ENCODE results near the gene PRPF40B. TPM values are rescaled to one million over a fixed set of nuclear protein-coding genes. Genes with fewer than 3 reads are reported as not detected.

The PRPF40B gene
- total and polyA plus RNA-seq, 9 of the 15 experiments (the other 6 are each of a cell fraction or from before 2014, with no cell fraction given) = 0.55 to 10.6 (median 4.8) TPM

DNA sequence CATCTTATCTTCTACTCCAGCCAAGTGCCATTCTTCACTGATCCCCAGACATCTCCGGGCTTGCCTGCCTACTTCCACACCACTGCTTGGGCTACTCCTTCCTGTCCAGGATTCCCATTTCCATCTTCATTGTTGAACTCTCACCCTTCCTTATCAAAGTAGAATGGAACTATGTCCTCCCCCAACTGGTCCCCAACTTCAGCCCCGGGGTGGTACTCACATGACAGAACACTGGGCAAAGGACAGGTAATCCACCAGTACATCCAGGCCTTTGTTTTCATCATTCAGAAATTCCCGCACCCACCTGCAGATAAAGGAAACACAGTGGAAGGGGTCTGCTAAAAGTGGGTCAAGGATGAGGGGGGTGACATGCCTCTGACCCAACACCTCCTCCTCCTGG lies 38.4 kb downstream of the PRPF40B start:
- Histone ChIP-seq H4K20me1 (replicated peaks; ENCODE audit: control insufficient read depth, insufficient read depth, low read length) (no peaks in the 10 kb centered on the region), H3K27me3 (ENCODE audit: control insufficient read depth in 2 of 2, insufficient read depth in 2 of 2, low read length in 2 of 2) (no peaks in the 10 kb centered on the region), H3K9me3 (replicated peaks; ENCODE audit: control insufficient read depth, insufficient read depth, low read depth, low read length) (no peaks in the 10 kb centered on the region), H3K9ac (ENCODE audit: insufficient read depth in 1 of 2, low read depth in 2 of 2, low read length in 2 of 2) (no peak overlapping the region), H3K79me2 (ENCODE audit: control insufficient read depth, insufficient read depth, low read length) (no peaks in the 10 kb centered on the region), H2AFZ (ENCODE audit: low read depth, low read length) (no peak overlapping the region), H3K36me3 (ENCODE audit: control insufficient read depth, insufficient read depth, low read length) (peaks cover 10% of the 10 kb centered on the region; the same call in 1 of the 3 replicates), H3K4me1 (replicated peaks in 1 of 2; ENCODE audit: control insufficient read depth in 2 of 2, insufficient read depth in 2 of 2, low read length in 2 of 2) (peaks cover 13 to 26% of the 10 kb centered on the region in 2 experiments; a peak in 4 of 5 replicates), H3K9me1 (ENCODE audit: control insufficient read depth, insufficient read depth, low read length) (no peaks in the 10 kb centered on the region), H3K4me3 (no peak overlapping the region), H3K4me2 (ENCODE audit: insufficient read depth, low read length) (no peak overlapping the region), H3K27ac (ENCODE audit: extremely low read depth, low read depth, low read length) (no peak overlapping the region)
- ATAC-seq (no peak), DNase-seq (ENCODE audit: extremely low read depth in 1 of 4, low spot score in 3 of 4) (no peak), FAIRE-seq (no peak)
- WGBS (ENCODE audit: insufficient coverage, low coverage, missing lambda C conversion rate) = 88% methylated on average over 3 of the region's 3 CpGs
- in situ Hi-C loops (cut with MboI) = no loop called here
- no TSS peak for BruUV-seq (replicated peaks)
- ChIA-PET CTCF (ENCODE audit: low intra/inter-chr PET ratio) (no interaction called here), POLR2A (interaction anchor here (0.7 kb wide), 1 partner anchor 54 kb away, joined by 3 read pairs; no protein-coding TSS in a partner anchor)
- intact Hi-C loops (cut with micrococcal nuclease) = no loop called here
- TF ChIP-seq POLR2AphosphoS5 (IDR thresholded peaks at IDR 0.05; ENCODE audit: control insufficient read depth, insufficient read depth, low read depth, low read length) (no peak), HLTF (IDR thresholded peaks at IDR 0.05) (no peak), ZNF134 (CRISPR knock-in tag; conservative IDR thresholded peaks at IDR 0.05) (no peak), XRCC4 (IDR thresholded peaks at IDR 0.05; ENCODE audit: extremely low read depth, insufficient read depth, insufficient read length) (no peak), ZNF354B (CRISPR knock-in tag; IDR thresholded peaks at IDR 0.05) (no peak), XRCC5 (IDR thresholded peaks at IDR 0.05; ENCODE audit: low read depth, low read length) (no peak), NFIC (IDR thresholded peaks at IDR 0.05) (no peak)
- TF ChIP-seq, protein P1, sequence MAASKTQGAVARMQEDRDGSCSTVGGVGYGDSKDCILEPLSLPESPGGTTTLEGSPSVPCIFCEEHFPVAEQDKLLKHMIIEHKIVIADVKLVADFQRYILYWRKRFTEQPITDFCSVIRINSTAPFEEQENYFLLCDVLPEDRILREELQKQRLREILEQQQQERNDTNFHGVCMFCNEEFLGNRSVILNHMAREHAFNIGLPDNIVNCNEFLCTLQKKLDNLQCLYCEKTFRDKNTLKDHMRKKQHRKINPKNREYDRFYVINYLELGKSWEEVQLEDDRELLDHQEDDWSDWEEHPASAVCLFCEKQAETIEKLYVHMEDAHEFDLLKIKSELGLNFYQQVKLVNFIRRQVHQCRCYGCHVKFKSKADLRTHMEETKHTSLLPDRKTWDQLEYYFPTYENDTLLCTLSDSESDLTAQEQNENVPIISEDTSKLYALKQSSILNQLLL (CRISPR knock-in tag; IDR thresholded peaks at IDR 0.05; ENCODE audit: borderline replicate concordance) = no peak
- TF ChIP-seq, protein P2, sequence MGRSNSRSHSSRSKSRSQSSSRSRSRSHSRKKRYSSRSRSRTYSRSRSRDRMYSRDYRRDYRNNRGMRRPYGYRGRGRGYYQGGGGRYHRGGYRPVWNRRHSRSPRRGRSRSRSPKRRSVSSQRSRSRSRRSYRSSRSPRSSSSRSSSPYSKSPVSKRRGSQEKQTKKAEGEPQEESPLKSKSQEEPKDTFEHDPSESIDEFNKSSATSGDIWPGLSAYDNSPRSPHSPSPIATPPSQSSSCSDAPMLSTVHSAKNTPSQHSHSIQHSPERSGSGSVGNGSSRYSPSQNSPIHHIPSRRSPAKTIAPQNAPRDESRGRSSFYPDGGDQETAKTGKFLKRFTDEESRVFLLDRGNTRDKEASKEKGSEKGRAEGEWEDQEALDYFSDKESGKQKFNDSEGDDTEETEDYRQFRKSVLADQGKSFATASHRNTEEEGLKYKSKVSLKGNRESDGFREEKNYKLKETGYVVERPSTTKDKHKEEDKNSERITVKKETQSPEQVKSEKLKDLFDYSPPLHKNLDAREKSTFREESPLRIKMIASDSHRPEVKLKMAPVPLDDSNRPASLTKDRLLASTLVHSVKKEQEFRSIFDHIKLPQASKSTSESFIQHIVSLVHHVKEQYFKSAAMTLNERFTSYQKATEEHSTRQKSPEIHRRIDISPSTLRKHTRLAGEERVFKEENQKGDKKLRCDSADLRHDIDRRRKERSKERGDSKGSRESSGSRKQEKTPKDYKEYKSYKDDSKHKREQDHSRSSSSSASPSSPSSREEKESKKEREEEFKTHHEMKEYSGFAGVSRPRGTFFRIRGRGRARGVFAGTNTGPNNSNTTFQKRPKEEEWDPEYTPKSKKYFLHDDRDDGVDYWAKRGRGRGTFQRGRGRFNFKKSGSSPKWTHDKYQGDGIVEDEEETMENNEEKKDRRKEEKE (IDR thresholded peaks at IDR 0.05; ENCODE audit: borderline replicate concordance in 1 of 2, control insufficient read depth in 1 of 2, low read depth in 2 of 2, low read length in 1 of 2) = no peak
- TF ChIP-seq, protein P3, sequence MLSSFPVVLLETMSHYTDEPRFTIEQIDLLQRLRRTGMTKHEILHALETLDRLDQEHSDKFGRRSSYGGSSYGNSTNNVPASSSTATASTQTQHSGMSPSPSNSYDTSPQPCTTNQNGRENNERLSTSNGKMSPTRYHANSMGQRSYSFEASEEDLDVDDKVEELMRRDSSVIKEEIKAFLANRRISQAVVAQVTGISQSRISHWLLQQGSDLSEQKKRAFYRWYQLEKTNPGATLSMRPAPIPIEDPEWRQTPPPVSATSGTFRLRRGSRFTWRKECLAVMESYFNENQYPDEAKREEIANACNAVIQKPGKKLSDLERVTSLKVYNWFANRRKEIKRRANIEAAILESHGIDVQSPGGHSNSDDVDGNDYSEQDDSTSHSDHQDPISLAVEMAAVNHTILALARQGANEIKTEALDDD (IDR thresholded peaks at IDR 0.05) = no peak
- TF ChIP-seq, protein P4, sequence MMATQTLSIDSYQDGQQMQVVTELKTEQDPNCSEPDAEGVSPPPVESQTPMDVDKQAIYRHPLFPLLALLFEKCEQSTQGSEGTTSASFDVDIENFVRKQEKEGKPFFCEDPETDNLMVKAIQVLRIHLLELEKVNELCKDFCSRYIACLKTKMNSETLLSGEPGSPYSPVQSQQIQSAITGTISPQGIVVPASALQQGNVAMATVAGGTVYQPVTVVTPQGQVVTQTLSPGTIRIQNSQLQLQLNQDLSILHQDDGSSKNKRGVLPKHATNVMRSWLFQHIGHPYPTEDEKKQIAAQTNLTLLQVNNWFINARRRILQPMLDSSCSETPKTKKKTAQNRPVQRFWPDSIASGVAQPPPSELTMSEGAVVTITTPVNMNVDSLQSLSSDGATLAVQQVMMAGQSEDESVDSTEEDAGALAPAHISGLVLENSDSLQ (IDR thresholded peaks at IDR 0.05) = no peak

Data from K562 (cell line).